SJSA1 (cell line): Measurements from ENCODE around the gene STMN3. TPM values are rescaled to one million over a fixed set of nuclear protein-coding genes. Genes with fewer than 3 reads are reported as not detected.

ENCODE experiments used
- DNase-seq, 2 experiments: peaks; one replicate each; pipeline ENCODE4 v3.0.0-alpha.2; 2015 to 2020; ENCODE audit warnings: low spot score in 2 of 2, low read depth in 1 of 2
- H3K27ac ChIP-seq: fragments of 250-450 bp; sonication (Bioruptor Pico); 2 replicates; pipeline ENCODE4 v1.5.1; 2020; ENCODE audit warnings: mild to moderate bottlenecking, moderate library complexity
- H3K27me3 ChIP-seq: fragments of 250-450 bp; sonication (Bioruptor Pico); replicated peaks from 2 replicates; pipeline ENCODE4 v1.5.1; 2020; ENCODE audit warnings: mild to moderate bottlenecking, moderate library complexity
- H3K36me3 ChIP-seq: fragments of 250-450 bp; sonication (Bioruptor Pico); 2 replicates; pipeline ENCODE4 v1.5.1; 2020; ENCODE audit warnings: mild to moderate bottlenecking
- H3K4me1 ChIP-seq: fragments of 250-450 bp; sonication (Bioruptor Pico); replicated peaks from 2 replicates; pipeline ENCODE4 v1.6.1; 2021; ENCODE audit warnings: mild to moderate bottlenecking
- H3K4me3 ChIP-seq: fragments of 250-450 bp; sonication (Bioruptor Pico); 2 replicates; pipeline ENCODE4 v1.5.1; 2020; ENCODE audit warnings: mild to moderate bottlenecking
- H3K9me3 ChIP-seq: fragments of 250-450 bp; sonication (Bioruptor Pico); replicated peaks from 2 replicates; pipeline ENCODE4 v1.5.1; 2020; ENCODE audit warnings: mild to moderate bottlenecking
- total RNA-seq: library from RNA; depleted of rRNA; stranded (reverse); fragments of >200 nt; shearing (Covaris generic); gene quantifications from 2 replicates; pipeline ENCODE4 v1.2.3, GENCODE V29; 2014

Gene STMN3
- total RNA-seq, 1 experiment from 2014 or later, result 1.3 TPM

- no peak for DNase-seq
- Histone ChIP-seq H3K36me3 (peaks cover 49% of the 10 kb centered on the region), H3K4me1 (no peaks in the 10 kb centered on the region), H3K27me3 (no peaks in the 10 kb centered on the region), H3K27ac (no peak overlapping the region), H3K9me3 (no peaks in the 10 kb centered on the region), H3K4me3 (no peak overlapping the region)
These were observed 53.7 kb downstream of the STMN3 start for GRCh38 chr20:63599396-63600050.

GRCh38 chr20:63598479-63599395 lies 54.5 kb downstream of the STMN3 start:
- H3K27me3 ChIP-seq, result no peaks in the 10 kb centered on the region
- no peak for DNase-seq
- H3K36me3 ChIP-seq, result peaks cover 55% of the 10 kb centered on the region
- H3K27ac ChIP-seq, result no peak overlapping the region
- no peak overlapping the region for H3K4me3 ChIP-seq
- no peaks in the 10 kb centered on the region for H3K4me1 ChIP-seq
- no peaks in the 10 kb centered on the region for H3K9me3 ChIP-seq

- H3K9me3 ChIP-seq, result no peaks in the 10 kb centered on the region
- no peak overlapping the region for H3K4me3 ChIP-seq
- H3K36me3 ChIP-seq, result peaks cover 62% of the 10 kb centered on the region
- H3K27me3 ChIP-seq, result no peaks in the 10 kb centered on the region
- H3K27ac ChIP-seq, result no peak overlapping the region
- no peak for DNase-seq
- no peaks in the 10 kb centered on the region for H3K4me1 ChIP-seq
These were observed 55.4 kb downstream of the STMN3 start for GRCh38 chr20:63597651-63598478.

GRCh38 chr20:63596423-63596822 lies 56.8 kb downstream of the STMN3 start:
- peaks cover 66% of the 10 kb centered on the region for H3K36me3 ChIP-seq
- H3K4me1 ChIP-seq, result no peaks in the 10 kb centered on the region
- no peak for DNase-seq

GRCh38 chr20:63595416-63596127 lies 57.7 kb downstream of the STMN3 start:
- Histone ChIP-seq H3K27ac (no peak overlapping the region), H3K36me3 (peaks cover 65% of the 10 kb centered on the region), H3K4me3 (no peak overlapping the region), H3K4me1 (no peaks in the 10 kb centered on the region), H3K27me3 (no peaks in the 10 kb centered on the region), H3K9me3 (no peaks in the 10 kb centered on the region)
- DNase-seq, result no peak

More at GRCh38 chr20:63596423-63596822, 56.8 kb downstream of the STMN3 start:
- Histone ChIP-seq H3K27ac (no peak overlapping the region), H3K4me3 (no peak overlapping the region), H3K27me3 (no peaks in the 10 kb centered on the region), H3K9me3 (no peaks in the 10 kb centered on the region)

GRCh38 chr20:63594043-63594561 lies 59.1 kb downstream of the STMN3 start:
- Histone ChIP-seq H3K4me3 (no peak overlapping the region), H3K36me3 (peaks cover 64% of the 10 kb centered on the region), H3K27me3 (no peaks in the 10 kb centered on the region), H3K27ac (no peak overlapping the region), H3K9me3 (no peaks in the 10 kb centered on the region), H3K4me1 (no peaks in the 10 kb centered on the region)
- DNase-seq, result no peak

- no peaks in the 10 kb centered on the region for H3K4me1 ChIP-seq
- H3K4me3 ChIP-seq, result no peak overlapping the region
- no peak overlapping the region for H3K27ac ChIP-seq
- H3K27me3 ChIP-seq, result no peaks in the 10 kb centered on the region
- H3K36me3 ChIP-seq, result peaks cover 67% of the 10 kb centered on the region
- no peak for DNase-seq
- H3K9me3 ChIP-seq, result no peaks in the 10 kb centered on the region
These were observed 60.6 kb downstream of the STMN3 start for GRCh38 chr20:63592661-63593060.

- Histone ChIP-seq H3K27me3 (no peaks in the 10 kb centered on the region), H3K9me3 (no peaks in the 10 kb centered on the region), H3K4me1 (no peaks in the 10 kb centered on the region), H3K27ac (no peak overlapping the region), H3K4me3 (no peak overlapping the region), H3K36me3 (peaks cover 65% of the 10 kb centered on the region)
- DNase-seq, result no peak
These were observed 61.4 kb downstream of the STMN3 start for GRCh38 chr20:63591786-63592355.

- Histone ChIP-seq H3K27ac (no peak overlapping the region), H3K27me3 (no peaks in the 10 kb centered on the region), H3K4me1 (no peaks in the 10 kb centered on the region), H3K4me3 (no peak overlapping the region), H3K9me3 (no peaks in the 10 kb centered on the region), H3K36me3 (peaks cover 63% of the 10 kb centered on the region)
- no peak for DNase-seq
These were observed 62.1 kb downstream of the STMN3 start for GRCh38 chr20:63591147-63591533.

GRCh38 chr20:63590218-63591146 lies 62.7 kb downstream of the STMN3 start:
- Histone ChIP-seq H3K4me1 (no peaks in the 10 kb centered on the region), H3K27ac (no peak overlapping the region), H3K4me3 (no peak overlapping the region), H3K9me3 (no peaks in the 10 kb centered on the region), H3K27me3 (no peaks in the 10 kb centered on the region), H3K36me3 (peaks cover 60% of the 10 kb centered on the region)
- DNase-seq, result no peak
